Mammary epithelial cell (primary cell): ENCODE data around the gene TRIM38.

ENCODE experiments used
- EZH2 ChIP-seq: IDR thresholded peaks from 2 replicates; pipeline ENCODE4 v1.6.1; 2012; ENCODE audit warnings: low read length, inconsistent platforms, borderline replicate concordance
- TF ChIP-seq, protein P1 (sequence below), 2 donors: IDR thresholded peaks in 1 of 2; conservative IDR thresholded peaks in 1 of 2; 2 replicates each; pipeline ENCODE4 v1.5.1; 2011 to 2012; ENCODE audit warnings: inconsistent platforms in 2 of 2, low read length in 2 of 2, mild to moderate bottlenecking in 2 of 2, control low read depth in 1 of 2, low read depth in 1 of 2; ENCODE audit not compliant: insufficient read depth in 1 of 2; ENCODE audit errors: extremely low read depth in 1 of 2

DNA sequence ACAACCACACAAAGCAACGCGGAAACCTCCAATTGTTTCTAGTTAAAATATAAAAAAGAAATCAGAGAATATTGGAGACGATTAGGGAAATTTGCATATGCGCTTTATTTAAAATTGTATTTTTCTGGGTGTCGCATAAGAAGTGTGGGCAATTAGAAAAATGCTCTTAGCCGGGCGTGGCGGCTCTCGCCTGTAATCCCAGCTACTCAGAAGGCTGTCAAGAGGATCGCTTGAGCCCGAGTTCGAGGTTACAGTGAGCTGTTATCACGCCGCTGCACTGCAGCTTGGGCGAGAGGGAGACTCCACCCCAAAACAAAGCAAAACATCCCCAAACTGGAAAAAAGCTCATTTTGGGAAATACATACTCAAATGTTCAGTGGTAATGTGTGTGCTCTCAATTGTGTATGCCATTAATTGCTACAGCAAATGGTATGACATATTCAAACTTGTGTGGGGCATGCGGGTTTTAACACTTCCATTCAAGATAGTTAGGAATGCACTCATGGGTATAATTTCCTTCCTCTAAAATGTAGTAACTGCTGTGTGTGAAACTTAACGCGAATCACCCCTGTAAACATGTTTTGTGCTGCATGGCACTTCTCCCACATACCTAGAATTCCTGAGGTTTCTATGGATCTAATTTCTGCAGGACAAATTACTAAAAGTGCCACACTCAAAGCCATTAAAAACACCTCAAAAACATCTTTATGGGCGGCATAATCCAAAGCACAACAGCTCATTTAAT, 69.9 kb downstream of the TRIM38 start:
- TF ChIP-seq, protein P1, sequence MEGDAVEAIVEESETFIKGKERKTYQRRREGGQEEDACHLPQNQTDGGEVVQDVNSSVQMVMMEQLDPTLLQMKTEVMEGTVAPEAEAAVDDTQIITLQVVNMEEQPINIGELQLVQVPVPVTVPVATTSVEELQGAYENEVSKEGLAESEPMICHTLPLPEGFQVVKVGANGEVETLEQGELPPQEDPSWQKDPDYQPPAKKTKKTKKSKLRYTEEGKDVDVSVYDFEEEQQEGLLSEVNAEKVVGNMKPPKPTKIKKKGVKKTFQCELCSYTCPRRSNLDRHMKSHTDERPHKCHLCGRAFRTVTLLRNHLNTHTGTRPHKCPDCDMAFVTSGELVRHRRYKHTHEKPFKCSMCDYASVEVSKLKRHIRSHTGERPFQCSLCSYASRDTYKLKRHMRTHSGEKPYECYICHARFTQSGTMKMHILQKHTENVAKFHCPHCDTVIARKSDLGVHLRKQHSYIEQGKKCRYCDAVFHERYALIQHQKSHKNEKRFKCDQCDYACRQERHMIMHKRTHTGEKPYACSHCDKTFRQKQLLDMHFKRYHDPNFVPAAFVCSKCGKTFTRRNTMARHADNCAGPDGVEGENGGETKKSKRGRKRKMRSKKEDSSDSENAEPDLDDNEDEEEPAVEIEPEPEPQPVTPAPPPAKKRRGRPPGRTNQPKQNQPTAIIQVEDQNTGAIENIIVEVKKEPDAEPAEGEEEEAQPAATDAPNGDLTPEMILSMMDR (conservative IDR thresholded peaks at IDR 0.05 in 1 of 2, IDR thresholded peaks at IDR 0.05 in 1 of 2; ENCODE audit: extremely low read depth in 1 of 2, insufficient read depth in 1 of 2, low read depth in 1 of 2, low read length in 2 of 2): no peak
- no peak for TF ChIP-seq EZH2
